ENCODE data around the gene TEKT2. TPM values are rescaled to one million over a fixed set of nuclear protein-coding genes. Genes with fewer than 3 reads are reported as not detected.

The TEKT2 gene
- total RNA-seq, 4 donors from 2014 or later: not detected

DNA sequence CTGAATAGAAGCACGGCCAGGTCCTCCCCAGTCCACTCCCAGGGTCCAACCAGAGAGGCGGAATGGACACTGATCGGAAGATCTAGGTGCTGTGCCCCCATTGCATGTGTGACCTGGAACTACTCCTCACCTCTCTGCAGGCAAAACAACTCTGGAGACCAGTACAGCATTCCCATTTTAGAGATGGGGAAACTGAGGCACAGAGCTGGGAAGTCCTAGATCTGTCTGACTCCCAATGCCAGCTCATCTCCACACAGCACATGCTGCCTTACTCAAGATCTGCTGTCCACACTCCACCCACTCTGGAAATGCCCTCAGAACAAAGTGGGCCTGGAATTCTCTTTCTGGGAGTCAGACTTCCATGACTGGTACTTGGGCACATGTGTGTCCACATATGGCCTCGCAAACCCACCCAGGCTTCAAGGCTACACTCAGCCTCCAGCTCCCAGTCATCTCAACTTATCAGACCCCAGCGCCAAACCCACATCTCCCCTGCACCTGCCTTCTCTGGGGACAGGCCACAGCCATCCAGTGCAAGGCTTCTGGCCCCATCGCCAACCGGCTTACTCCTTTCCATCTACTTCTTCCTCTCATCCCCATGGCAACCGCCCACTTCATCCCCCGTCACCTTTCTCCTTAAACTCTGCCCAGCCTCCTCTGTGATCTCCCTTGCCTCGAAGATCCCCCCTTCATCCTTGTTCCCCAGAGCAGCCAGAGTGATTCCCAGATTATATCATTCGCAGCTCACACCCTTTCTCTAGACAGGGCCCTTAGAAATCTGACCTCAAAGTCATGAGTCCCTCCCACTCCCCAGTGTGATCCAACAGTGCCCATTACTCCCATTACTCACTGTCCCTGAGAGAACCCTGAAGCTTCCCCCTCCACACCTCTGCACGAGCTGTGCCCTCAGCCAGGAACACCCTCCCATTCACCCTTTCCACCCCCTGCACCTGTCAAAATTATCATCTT lies 38.5 kb downstream of the TEKT2 start:
- Histone ChIP-seq H3K27ac (no peak overlapping the region), H3K9me3 (no peaks in the 10 kb centered on the region), H3K36me3 (no peaks in the 10 kb centered on the region), H3K4me3 (no peak overlapping the region), H3K27me3 (peaks cover 5 to 17% (median 13%) of the 10 kb centered on the region in 3 donors), H3K4me1 (no peaks in the 10 kb centered on the region)
- TF ChIP-seq, protein P1, sequence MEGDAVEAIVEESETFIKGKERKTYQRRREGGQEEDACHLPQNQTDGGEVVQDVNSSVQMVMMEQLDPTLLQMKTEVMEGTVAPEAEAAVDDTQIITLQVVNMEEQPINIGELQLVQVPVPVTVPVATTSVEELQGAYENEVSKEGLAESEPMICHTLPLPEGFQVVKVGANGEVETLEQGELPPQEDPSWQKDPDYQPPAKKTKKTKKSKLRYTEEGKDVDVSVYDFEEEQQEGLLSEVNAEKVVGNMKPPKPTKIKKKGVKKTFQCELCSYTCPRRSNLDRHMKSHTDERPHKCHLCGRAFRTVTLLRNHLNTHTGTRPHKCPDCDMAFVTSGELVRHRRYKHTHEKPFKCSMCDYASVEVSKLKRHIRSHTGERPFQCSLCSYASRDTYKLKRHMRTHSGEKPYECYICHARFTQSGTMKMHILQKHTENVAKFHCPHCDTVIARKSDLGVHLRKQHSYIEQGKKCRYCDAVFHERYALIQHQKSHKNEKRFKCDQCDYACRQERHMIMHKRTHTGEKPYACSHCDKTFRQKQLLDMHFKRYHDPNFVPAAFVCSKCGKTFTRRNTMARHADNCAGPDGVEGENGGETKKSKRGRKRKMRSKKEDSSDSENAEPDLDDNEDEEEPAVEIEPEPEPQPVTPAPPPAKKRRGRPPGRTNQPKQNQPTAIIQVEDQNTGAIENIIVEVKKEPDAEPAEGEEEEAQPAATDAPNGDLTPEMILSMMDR (IDR thresholded peaks at IDR 0.05 in 4 of 5, conservative IDR thresholded peaks at IDR 0.05 in 1 of 5): no peak
- no peak for TF ChIP-seq POLR2A (IDR thresholded peaks at IDR 0.05)
- intact Hi-C loops (cut with DNase I; ENCODE audit: low total_unique reads): no loop called here
- in situ Hi-C loops (cut with MboI; ENCODE audit: low sequenced_read_pairs in 4 of 4): no loop called here
- ATAC-seq (no peak), DNase-seq (no peak)

DNA sequence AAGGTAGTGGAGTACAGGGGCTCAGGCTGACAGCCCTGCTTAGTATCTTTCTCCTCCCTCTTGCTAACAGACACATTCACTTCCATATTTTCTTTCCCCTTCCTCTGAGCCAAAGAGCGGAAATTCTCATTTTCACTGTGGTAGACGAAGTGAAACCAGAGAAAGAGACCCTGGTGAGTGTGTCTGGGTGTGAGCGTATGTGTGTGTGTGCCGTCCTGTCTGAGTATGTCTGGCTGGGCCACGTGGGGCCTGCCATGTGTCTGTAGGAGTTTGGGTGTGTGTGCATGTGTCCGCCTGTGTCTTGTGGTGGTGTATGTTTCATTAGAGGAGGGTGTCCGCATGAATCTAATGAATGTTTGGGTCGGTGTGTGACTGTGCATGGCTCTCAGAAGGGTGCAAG lies 39.5 kb downstream of the TEKT2 start:
- ATAC-seq: no peak
- peaks cover 5 to 17% (median 13%) of the 10 kb centered on the region in 3 donors for H3K27me3 ChIP-seq
- no peak overlapping the region for H3K4me3 ChIP-seq
- TF ChIP-seq, protein P1 (IDR thresholded peaks at IDR 0.05 in 4 of 5, conservative IDR thresholded peaks at IDR 0.05 in 1 of 5): no peak
- TF ChIP-seq POLR2A (IDR thresholded peaks at IDR 0.05): no peak
- no peaks in the 10 kb centered on the region for H3K9me3 ChIP-seq
- intact Hi-C loops (cut with DNase I; ENCODE audit: low total_unique reads): no loop called here
- in situ Hi-C loops (cut with MboI; ENCODE audit: low sequenced_read_pairs in 4 of 4): no loop called here
- no peaks in the 10 kb centered on the region for H3K36me3 ChIP-seq
- no peak for DNase-seq
- H3K27ac ChIP-seq: no peak overlapping the region
- H3K4me1 ChIP-seq: no peaks in the 10 kb centered on the region

DNA sequence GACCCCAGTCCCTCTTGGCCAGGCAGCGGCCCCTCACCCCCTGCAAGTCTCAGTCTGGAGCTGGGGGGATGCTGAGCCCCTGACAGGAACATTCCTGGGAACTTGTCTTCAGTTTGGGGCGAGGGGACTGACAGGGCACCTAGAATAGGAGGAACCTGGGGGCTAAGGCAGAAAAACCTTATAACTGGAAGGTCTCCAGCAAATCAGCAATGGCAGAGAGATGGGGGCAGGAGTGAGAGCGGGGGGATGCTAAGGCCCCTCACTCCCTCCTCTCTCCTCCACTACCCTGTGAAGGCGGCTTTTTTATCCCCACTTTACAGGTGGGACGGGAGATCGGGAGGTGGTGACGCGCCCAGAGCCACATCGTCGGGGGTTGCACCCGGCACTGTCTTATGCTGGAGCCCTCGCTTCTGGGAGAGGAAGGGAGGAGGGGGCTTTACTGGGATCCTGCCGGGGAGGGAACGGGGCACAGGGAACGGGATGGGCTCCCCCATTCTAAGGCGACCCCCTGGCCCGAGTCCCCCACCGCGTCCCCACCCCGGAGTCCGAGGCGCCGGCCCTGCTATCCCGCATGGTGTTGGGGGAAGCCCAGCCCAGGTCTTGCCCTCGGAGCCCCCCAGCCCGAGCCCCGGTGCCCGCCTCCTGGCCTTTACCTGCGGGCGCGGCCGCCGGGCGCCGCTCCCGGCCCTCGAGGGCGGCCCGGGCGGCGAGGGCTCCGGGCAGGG lies 40.7 kb downstream of the TEKT2 start:
- DNase-seq (no peak), ATAC-seq (no peak)
- Histone ChIP-seq H3K27ac (no peak overlapping the region), H3K4me3 (no peak overlapping the region), H3K4me1 (no peaks in the 10 kb centered on the region), H3K9me3 (no peaks in the 10 kb centered on the region), H3K36me3 (no peaks in the 10 kb centered on the region), H3K27me3 (peaks cover 5 to 17% (median 13%) of the 10 kb centered on the region in 3 donors)
- in situ Hi-C loops (cut with MboI; ENCODE audit: low sequenced_read_pairs in 4 of 4) (no loop called here), intact Hi-C loops (cut with DNase I; ENCODE audit: low total_unique reads) (no loop called here)
- TF ChIP-seq POLR2A (IDR thresholded peaks at IDR 0.05): no peak

DNA sequence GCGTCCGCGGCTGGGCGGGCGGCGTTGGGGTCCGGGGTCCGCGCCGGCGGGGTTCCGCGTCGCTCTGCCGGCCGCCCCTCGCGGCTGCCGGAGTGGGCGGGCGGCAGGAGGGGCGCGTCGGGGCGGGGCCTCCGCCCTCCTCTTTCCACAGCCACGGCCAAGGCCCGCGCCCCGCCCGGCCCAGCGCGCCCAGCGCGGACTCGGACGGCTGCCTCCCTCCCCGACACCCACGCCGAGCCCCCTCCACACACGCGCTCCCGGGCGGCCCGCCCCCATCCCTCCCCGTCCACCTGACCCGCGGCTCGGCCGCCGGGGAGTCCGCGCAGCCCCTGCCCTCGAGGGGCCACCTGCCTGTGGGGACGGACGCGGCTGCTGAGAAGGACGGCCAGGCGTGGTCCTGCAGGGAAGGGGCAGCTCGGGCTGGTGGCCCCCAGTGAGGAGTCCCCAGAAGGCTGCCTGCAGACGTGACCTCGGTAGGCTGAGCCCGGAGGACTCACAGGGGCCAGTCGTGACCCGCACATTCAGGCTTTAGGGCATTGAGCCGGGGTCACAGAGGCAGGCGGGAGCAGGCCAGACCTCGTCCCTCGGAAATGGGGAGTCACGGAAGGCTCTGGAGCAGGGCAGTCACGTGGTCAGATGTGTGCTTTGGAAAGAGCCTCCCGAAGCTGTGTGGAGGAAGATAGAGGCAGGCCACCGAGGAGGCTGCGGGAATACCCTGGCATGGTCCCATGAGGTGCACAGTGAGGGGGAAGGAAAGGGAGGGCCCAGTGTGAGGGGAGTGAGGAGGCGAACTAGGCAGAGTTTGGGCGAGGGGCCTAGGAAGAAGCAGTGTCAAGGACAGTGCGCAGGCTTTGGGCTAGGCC lies 41.5 kb downstream of the TEKT2 start, which contains the start of gene COL8A2:
TSS of gene COL8A2 (minus strand) at position 94 of the 863 bp plus-strand sequence. CDS start 24,980 bp downstream, outside the sequence.
- Histone ChIP-seq H3K9me3 (no peaks in the 10 kb centered on the region), H3K36me3 (no peaks in the 10 kb centered on the region), H3K27ac (no peak within 1 kb of the TSS), H3K27me3 (peaks cover 5 to 17% (median 13%) of the 10 kb centered on the region in 3 donors), H3K4me3 (peak within 1 kb of the TSS; percentile 24 to 50 (median 39)), H3K4me1 (no peaks in the 10 kb centered on the region)
- intact Hi-C loops (cut with DNase I; ENCODE audit: low total_unique reads) (no loop called here), in situ Hi-C loops (cut with MboI; ENCODE audit: low sequenced_read_pairs in 4 of 4) (no loop called here)
- no peak for TF ChIP-seq POLR2A (IDR thresholded peaks at IDR 0.05)
- TF ChIP-seq, protein P1 (IDR thresholded peaks at IDR 0.05 in 4 of 5, conservative IDR thresholded peaks at IDR 0.05 in 1 of 5): no peak
- ATAC-seq (peak in 1 of 2 donors; percentile 26), DNase-seq (no peak)

Measured in gastrocnemius medialis (tissue), 4 donors.